ENCODE data around the gene EML3. TPM values are rescaled to one million over a fixed set of nuclear protein-coding genes. Genes with fewer than 3 reads are reported as not detected.
A peak's percentile ranks its signal among the peaks of the same experiment; 100 is the strongest.

Gene EML3
- polyA plus RNA-seq, 1 donor (not counting 4 experiments of a cell fraction or from before 2014, with no cell fraction given): 13.6 TPM

DNA sequence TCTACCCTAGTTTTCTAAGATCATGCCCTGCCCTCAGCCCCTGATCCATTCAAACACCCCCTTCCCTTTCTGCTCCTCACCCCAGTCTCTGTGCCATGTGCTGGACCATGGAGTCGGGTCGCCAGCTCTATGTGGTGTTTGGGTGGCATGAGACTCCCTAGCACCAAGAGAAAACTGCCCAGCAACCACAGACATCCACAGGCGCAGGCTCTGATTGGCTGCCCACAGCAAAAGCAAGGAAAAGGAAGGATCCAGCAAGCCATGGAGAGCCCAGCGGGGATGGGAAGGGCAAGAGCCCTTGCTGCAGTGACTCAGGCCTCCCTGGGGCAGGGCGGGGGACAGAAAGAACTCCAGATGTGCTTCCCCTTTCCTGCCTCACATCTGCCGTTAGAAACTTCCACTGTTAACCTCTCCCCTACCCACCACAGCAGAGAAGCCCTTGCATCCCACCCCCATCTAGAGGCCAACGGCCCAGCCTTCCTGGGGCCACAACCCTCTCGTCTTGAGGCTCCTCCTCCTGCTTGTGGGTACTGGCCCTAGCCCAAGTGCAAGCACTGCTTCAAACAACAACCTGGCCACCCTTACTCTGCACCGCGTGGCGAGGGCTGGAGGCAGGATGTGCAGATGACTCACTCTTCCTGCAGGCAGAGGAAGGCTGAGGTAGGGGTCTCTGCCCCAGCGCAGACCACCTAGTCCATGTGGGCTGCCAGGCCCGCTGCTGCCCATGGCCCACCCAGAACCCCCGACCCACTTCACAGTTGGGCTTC lies 56.3 kb downstream of the EML3 start:
- Histone ChIP-seq H3K9ac (ENCODE audit: control insufficient read depth, extremely low read depth, insufficient read depth, low read length) (peak overlapping the region; percentile 43), H3K4me1 (ENCODE audit: control insufficient read depth, extremely low read depth, insufficient read depth, low read length) (peaks cover 93% of the 10 kb centered on the region), H3K4me3 (ENCODE audit: control insufficient read depth in 2 of 3, extremely low read depth in 1 of 3, insufficient read depth in 2 of 3, low read depth in 1 of 3, low read length in 3 of 3) (peak overlapping the region; percentile 17 to 43 (median 40)), H3K79me2 (ENCODE audit: control insufficient read depth, insufficient read depth, low read length) (peaks cover 6% of the 10 kb centered on the region), H4K20me1 (ENCODE audit: control insufficient read depth, extremely low read depth, insufficient read depth, low read length) (peaks cover 7% of the 10 kb centered on the region), H3K9me3 (ENCODE audit: control insufficient read depth, low read depth, low read length) (no peaks in the 10 kb centered on the region), H3K27ac (ENCODE audit: control insufficient read depth, insufficient read depth, low read length) (peak overlapping the region; percentile 91), H3K36me3 (ENCODE audit: control insufficient read depth in 2 of 2, extremely low read depth in 1 of 2, insufficient read depth in 2 of 2, low read length in 2 of 2) (peaks cover 9 to 22% of the 10 kb centered on the region in 2 experiments), H3K27me3 (ENCODE audit: control insufficient read depth, extremely low read depth, insufficient read depth, low read length) (no peaks in the 10 kb centered on the region), H3K4me2 (ENCODE audit: control insufficient read depth, extremely low read depth, insufficient read depth, low read depth, low read length) (peak overlapping the region; percentile 75), H3K9me1 (ENCODE audit: control insufficient read depth, extremely low read depth, insufficient read depth, low read length) (peaks cover 2% of the 10 kb centered on the region), H2AFZ (ENCODE audit: control insufficient read depth, low read length) (no peak overlapping the region)
- DNase-seq (ENCODE audit: low read depth, low spot score) (peak; percentile 92), FAIRE-seq (peak; percentile 76)
- dilution Hi-C loops (cut with MboI; ENCODE audit: extremely low pct_ligation_motif_present, low sequenced_read_pairs): no loop called here
- TF ChIP-seq EZH2 (IDR thresholded peaks at IDR 0.05; ENCODE audit: low read length): no peak
- TF ChIP-seq, protein P1, sequence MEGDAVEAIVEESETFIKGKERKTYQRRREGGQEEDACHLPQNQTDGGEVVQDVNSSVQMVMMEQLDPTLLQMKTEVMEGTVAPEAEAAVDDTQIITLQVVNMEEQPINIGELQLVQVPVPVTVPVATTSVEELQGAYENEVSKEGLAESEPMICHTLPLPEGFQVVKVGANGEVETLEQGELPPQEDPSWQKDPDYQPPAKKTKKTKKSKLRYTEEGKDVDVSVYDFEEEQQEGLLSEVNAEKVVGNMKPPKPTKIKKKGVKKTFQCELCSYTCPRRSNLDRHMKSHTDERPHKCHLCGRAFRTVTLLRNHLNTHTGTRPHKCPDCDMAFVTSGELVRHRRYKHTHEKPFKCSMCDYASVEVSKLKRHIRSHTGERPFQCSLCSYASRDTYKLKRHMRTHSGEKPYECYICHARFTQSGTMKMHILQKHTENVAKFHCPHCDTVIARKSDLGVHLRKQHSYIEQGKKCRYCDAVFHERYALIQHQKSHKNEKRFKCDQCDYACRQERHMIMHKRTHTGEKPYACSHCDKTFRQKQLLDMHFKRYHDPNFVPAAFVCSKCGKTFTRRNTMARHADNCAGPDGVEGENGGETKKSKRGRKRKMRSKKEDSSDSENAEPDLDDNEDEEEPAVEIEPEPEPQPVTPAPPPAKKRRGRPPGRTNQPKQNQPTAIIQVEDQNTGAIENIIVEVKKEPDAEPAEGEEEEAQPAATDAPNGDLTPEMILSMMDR (optimal IDR thresholded peaks at IDR 0.05 in 1 of 3, IDR thresholded peaks at IDR 0.05 in 1 of 3, conservative IDR thresholded peaks at IDR 0.05 in 1 of 3; ENCODE audit: extremely low read depth in 1 of 3, insufficient read depth in 2 of 3, low read length in 3 of 3): no peak

GRCh38 chr11:62555464-62556107 lies 57.0 kb downstream of the EML3 start:
- dilution Hi-C loops (cut with MboI; ENCODE audit: extremely low pct_ligation_motif_present, low sequenced_read_pairs): no loop called here
- Histone ChIP-seq H3K36me3 (ENCODE audit: control insufficient read depth in 2 of 2, extremely low read depth in 1 of 2, insufficient read depth in 2 of 2, low read length in 2 of 2) (peaks cover 9 to 22% of the 10 kb centered on the region in 2 experiments), H3K9ac (ENCODE audit: control insufficient read depth, extremely low read depth, insufficient read depth, low read length) (peak overlapping the region; percentile 43), H3K27me3 (ENCODE audit: control insufficient read depth, extremely low read depth, insufficient read depth, low read length) (no peaks in the 10 kb centered on the region), H4K20me1 (ENCODE audit: control insufficient read depth, extremely low read depth, insufficient read depth, low read length) (peaks cover 7% of the 10 kb centered on the region), H3K4me2 (ENCODE audit: control insufficient read depth, extremely low read depth, insufficient read depth, low read depth, low read length) (peak overlapping the region; percentile 75), H3K79me2 (ENCODE audit: control insufficient read depth, insufficient read depth, low read length) (peaks cover 6% of the 10 kb centered on the region), H3K27ac (ENCODE audit: control insufficient read depth, insufficient read depth, low read length) (peak overlapping the region; percentile 91), H3K4me1 (ENCODE audit: control insufficient read depth, extremely low read depth, insufficient read depth, low read length) (peaks cover 87% of the 10 kb centered on the region), H3K9me3 (ENCODE audit: control insufficient read depth, low read depth, low read length) (no peaks in the 10 kb centered on the region), H3K9me1 (ENCODE audit: control insufficient read depth, extremely low read depth, insufficient read depth, low read length) (peaks cover 2% of the 10 kb centered on the region), H3K4me3 (ENCODE audit: control insufficient read depth in 2 of 3, extremely low read depth in 1 of 3, insufficient read depth in 2 of 3, low read depth in 1 of 3, low read length in 3 of 3) (peak overlapping the region in 2 of 3 experiments; percentile 3 to 17), H2AFZ (ENCODE audit: control insufficient read depth, low read length) (no peak overlapping the region)
- no peak for TF ChIP-seq EZH2 (IDR thresholded peaks at IDR 0.05; ENCODE audit: low read length)
- TF ChIP-seq, protein P1 (optimal IDR thresholded peaks at IDR 0.05 in 1 of 3, IDR thresholded peaks at IDR 0.05 in 1 of 3, conservative IDR thresholded peaks at IDR 0.05 in 1 of 3; ENCODE audit: extremely low read depth in 1 of 3, insufficient read depth in 2 of 3, low read length in 3 of 3): no peak
- DNase-seq (ENCODE audit: low read depth, low spot score): no peak
- no peak for FAIRE-seq

Measured in keratinocyte (primary cell).